Right lobe of liver (tissue), 6 donors: ENCODE measurements around the gene NBPF6. TPM values are rescaled to one million over a fixed set of nuclear protein-coding genes. Genes with fewer than 3 reads are reported as not detected.
A peak's percentile ranks its signal among the peaks of the same experiment; 100 is the strongest.
"Not testable (repeated sequence)": the region's sequence is repeated elsewhere in the genome, so short reads cannot be mapped to it uniquely, and the experiment has no call there.

Experiments used
- ATAC-seq, 4 donors: fragments of 200-7000 bp; cut with Tn5 transposase; one replicate each; pipeline ENCODE4 v1.9.1; 2020; ENCODE audit warnings: mild to moderate bottlenecking in 4 of 4, moderate library complexity in 4 of 4
- DNase-seq, 3 donors: peaks; one replicate each; pipeline ENCODE4 v3.0.0-alpha.2; 2020
- H3K27ac ChIP-seq, 3 donors: fragments of 200-600 bp; one replicate each; pipeline ENCODE4 v1.8.0; 2022
- H3K27me3 ChIP-seq, 2 donors: fragments of 200-600 bp; one replicate each; pipeline ENCODE4 v1.8.0; 2022
- H3K36me3 ChIP-seq, 4 donors: fragments of 200-600 bp; sonication (generic) in 1 of 4; one replicate each; pipeline versions ENCODE4 v1.5.1 to v1.8.0; 2017 to 2022; ENCODE audit warnings: control low read depth in 1 of 4
- H3K4me1 ChIP-seq, 4 donors: fragments of 200-600 bp; sonication (generic) in 1 of 4; one replicate each; pipeline versions ENCODE4 v1.5.1 to v1.8.0; 2017 to 2022; ENCODE audit warnings: control low read depth in 1 of 4
- H3K4me3 ChIP-seq, 3 donors: fragments of 200-600 bp; one replicate each; pipeline ENCODE4 v1.8.0; 2022
- H3K9me3 ChIP-seq, 4 donors: fragments of 200-600 bp; sonication (generic) in 1 of 4; one replicate each; pipeline versions ENCODE4 v1.5.1 to v1.8.0; 2017 to 2022; ENCODE audit warnings: control low read depth in 1 of 4
- WGBS: methylation state at CpG from one replicate; pipeline ENCODE4 v1.1.6; 2018; ENCODE audit warnings: low coverage, low lambda C conversion rate; ENCODE audit not compliant: insufficient coverage; ENCODE audit errors: missing lambda C conversion rate; 5-methylcytosine and 5-hydroxymethylcytosine counted together
- intact Hi-C, 2 donors: fragments of 100-400 bp; cut with DNase I; formaldehyde crosslinking; loops; one replicate each; pipeline versions ENCODE4 v1.11.2 to v1.14.1; 2022
- long read RNA-seq: library from polyadenylated mRNA; unstranded; transcript quantifications from one replicate; pipeline ENCODE4 v2.0.0, GENCODE V29; 2019
- total RNA-seq, 6 experiments: library from RNA; depleted of rRNA in 2 of 6; stranded (reverse); fragments of >200 nt in 2 of 6; fragmentation: NEBNext Ultra II Directional in 3 of 6; extraction: Animal tissue kit (Norgen Biotek cat#: 25700) in 3 of 6; gene quantifications; one replicate each; pipeline versions ENCODE4 v1.1.0 to v1.2.4, GENCODE V29; 2016 to 2023
- donor health status: DM: no; HTN: yes; CAD: no.
- donor health status: DM: no; HTN: no; CAD: no.
- donor health status: DM: no; HTN: no; CAD: no.
- donor health status: DM: no; HTN: yes; CAD: no.
- donor health status: DM: no; HTN: yes; CAD: no.

Gene NBPF6, protein sequence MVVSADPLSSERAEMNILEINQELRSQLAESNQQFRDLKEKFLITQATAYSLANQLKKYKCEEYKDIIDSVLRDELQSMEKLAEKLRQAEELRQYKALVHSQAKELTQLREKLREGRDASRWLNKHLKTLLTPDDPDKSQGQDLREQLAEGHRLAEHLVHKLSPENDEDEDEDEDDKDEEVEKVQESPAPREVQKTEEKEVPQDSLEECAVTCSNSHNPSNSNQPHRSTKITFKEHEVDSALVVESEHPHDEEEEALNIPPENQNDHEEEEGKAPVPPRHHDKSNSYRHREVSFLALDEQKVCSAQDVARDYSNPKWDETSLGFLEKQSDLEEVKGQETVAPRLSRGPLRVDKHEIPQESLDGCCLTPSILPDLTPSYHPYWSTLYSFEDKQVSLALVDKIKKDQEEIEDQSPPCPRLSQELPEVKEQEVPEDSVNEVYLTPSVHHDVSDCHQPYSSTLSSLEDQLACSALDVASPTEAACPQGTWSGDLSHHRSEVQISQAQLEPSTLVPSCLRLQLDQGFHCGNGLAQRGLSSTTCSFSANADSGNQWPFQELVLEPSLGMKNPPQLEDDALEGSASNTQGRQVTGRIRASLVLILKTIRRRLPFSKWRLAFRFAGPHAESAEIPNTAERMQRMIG
- not detected for total RNA-seq
- long read RNA-seq, result 0 reads

DNA sequence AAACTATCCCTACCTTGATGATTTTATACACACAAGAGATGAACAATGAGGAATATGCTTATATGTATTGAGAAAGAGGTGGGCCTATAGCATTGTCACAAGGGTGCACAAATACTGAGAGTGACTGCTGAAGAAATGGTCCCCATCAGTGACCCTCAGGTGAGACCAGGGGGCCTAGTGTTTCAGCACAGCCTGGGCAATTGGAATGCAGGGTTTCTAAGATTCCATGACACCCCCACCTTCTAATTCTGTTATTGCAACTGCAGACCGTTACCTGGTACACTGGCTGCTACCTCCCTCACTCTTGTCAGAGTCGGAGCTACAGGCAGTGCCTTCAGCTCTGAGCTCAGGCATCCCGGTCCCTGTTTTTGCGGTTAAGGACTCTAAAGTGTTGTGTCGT, at the start of gene NBPF6:
TSS of gene NBPF6 (plus strand) at position 301 of the 400 bp plus-strand sequence. CDS start 259 bp downstream, outside the sequence.
- H3K4me3 ChIP-seq, H3K36me3 ChIP-seq, H3K4me1 ChIP-seq, H3K9me3 ChIP-seq, H3K27me3 ChIP-seq, H3K27ac ChIP-seq, intact Hi-C loops, ATAC-seq, DNase-seq: not testable (repeated sequence)
- no CpG with 5 or more reads among the region's 5 CpGs for WGBS

DNA sequence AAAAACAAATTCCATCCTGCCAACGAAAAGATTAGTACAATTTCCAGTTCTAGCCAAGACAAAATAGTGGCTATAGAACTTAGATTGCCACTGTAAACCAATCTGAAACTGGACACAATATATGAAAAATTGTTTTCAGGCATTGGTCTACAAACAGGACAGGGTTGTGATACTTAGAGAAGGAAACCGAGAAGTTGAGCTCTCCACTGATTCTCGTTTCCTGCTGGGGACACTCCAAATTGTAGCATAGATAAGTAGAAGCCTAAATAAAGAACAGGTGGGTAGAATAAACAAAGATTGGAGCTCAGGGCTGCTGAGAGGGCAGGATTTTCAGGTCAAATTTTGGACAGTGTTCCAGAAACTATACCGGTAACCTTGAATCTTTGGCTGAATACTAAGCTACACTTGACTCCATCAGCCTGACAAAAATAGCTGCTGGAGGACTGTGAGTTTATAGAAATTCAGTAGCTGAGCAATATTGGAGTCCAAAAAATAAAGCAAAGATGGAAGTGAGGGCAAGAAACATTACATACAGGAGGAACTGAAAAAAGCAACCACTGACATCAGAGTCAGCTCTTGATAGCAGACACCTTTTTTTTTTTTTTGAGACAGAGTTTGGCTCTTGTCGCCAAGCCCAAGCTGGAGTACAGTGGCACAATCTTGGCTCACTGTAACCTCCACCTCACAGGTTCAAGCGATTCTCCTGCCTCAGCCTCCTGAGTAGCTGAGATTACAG, 38.9 kb upstream of the NBPF6 start:
- H3K27me3 ChIP-seq, H3K4me3 ChIP-seq, intact Hi-C loops, H3K9me3 ChIP-seq, H3K27ac ChIP-seq, DNase-seq, H3K4me1 ChIP-seq, H3K36me3 ChIP-seq, ATAC-seq: not testable (repeated sequence)
- no CpG with 5 or more reads among the region's 6 CpGs for WGBS

DNA sequence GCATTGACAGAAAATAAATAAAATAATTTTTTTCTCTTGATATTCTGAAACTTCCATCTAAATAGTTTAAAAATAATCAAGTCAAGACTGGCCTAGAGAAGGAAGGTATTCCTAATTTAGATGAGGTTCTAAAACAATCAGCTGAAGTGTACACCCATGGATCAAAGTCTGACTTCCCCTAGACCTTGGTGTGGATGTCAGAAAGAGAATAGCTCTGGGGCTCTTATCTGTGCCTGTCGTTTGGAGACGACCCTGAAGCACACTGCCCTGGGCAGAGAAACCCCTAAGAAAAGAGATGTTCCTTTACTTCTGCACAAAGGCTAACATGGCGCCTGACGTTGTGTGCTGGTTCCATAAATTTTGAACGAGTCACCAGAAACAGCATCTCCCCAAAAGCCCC, 30.0 kb upstream of the NBPF6 start:
- intact Hi-C loops, ATAC-seq: not testable (repeated sequence)

DNA sequence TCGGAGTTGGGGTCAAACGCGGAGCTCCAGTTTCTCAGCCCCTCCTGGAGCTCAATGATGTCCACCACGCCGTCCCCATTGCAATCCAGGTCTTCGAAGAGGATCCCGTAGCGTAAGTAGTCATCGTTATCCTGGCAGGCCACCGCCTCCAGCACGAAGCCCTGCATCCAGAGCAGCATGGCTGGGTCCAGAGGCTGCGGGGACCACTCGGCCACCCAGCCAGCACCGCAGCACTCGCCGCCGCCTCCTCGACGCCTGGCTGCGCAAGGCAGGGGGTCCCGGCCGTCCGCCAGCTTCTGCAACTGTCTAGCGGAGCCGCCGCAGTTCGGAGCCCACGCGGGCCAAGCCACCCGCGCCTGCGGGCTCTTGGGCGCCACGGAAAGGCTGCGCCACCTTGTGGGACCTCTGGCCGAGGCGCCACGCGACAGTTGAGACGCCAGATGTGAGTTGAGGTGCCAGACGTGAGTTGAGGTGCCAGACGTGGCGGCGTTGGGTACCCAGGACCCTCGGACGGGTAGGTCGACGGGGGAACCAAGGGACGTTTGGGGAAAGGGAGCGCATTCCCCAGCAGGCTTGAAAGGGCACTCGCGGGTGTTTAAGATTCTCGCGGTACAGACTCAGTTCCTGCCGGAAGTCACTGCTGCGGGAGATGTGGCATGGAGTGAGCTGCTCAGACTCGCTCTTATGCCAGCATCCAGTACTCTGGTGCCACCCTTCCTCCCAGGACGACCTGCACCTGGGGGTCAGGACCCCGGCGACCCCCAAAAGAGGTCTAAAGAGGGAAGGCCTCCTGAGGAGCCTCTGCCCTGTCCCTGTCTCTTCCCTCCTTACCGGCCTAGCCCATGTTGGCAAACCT, 28.9 kb upstream of the NBPF6 start:
- intact Hi-C loops, H3K4me1 ChIP-seq, H3K27ac ChIP-seq, DNase-seq, H3K9me3 ChIP-seq, H3K36me3 ChIP-seq, H3K4me3 ChIP-seq, H3K27me3 ChIP-seq: not testable (repeated sequence)
- WGBS, result no CpG with 5 or more reads among the region's 61 CpGs
- ATAC-seq, result peak; percentile 34 to 63 (median 42)

More for the DNA sequence above, 30.0 kb upstream of the NBPF6 start:
- WGBS, result no CpG with 5 or more reads among the region's 5 CpGs
- DNase-seq, H3K4me1 ChIP-seq, H3K27ac ChIP-seq, H3K36me3 ChIP-seq, H3K4me3 ChIP-seq, H3K27me3 ChIP-seq, H3K9me3 ChIP-seq: not testable (repeated sequence)

DNA sequence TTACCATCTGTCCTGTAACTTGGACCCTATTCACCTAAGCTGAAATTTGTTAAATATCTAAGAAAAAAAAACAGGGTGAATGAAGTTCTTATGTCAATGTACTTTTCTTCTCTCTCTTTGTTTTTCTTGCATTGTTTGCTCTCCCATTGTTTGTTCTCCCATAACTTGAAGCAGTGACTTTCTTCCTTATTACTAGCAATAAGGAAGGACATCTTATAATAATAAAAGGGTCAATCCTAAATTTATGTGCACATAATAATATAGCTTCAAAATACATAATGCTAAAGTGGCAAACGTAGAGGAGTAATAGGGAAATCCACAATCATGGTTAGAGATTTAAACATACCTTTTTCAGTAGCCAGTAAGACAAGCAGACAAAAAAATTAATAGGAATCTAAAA, 23.3 kb upstream of the NBPF6 start:
- H3K27ac ChIP-seq, DNase-seq, H3K4me1 ChIP-seq, H3K9me3 ChIP-seq, ATAC-seq, H3K4me3 ChIP-seq, H3K27me3 ChIP-seq, intact Hi-C loops, H3K36me3 ChIP-seq: not testable (repeated sequence)
- WGBS, result 0% methylated on average over 1 of the region's 1 CpG

DNA sequence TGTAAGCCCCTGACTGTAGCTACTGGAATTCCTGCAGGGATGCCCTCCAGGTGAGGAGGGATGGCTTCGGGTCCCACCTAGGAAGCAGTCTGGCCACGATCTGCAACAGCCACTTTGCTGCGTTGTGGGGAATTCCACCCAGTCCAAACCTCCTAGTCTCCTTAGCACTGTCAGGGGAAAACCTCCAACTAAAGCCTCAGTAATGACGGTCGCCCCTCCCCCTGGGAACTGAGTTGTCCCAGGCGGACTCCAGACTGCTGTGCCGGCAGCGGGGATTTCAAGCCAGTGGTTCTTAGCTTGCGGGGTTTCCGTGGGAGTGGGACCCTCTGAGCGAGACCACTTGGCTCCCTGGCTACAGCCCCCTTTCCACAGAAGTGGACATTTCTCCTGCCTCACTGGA, 18.1 kb upstream of the NBPF6 start:
- ATAC-seq, H3K4me3 ChIP-seq, DNase-seq, H3K27ac ChIP-seq, H3K27me3 ChIP-seq, H3K4me1 ChIP-seq, H3K9me3 ChIP-seq, H3K36me3 ChIP-seq, intact Hi-C loops: not testable (repeated sequence)
- no CpG with 5 or more reads among the region's 11 CpGs for WGBS

DNA sequence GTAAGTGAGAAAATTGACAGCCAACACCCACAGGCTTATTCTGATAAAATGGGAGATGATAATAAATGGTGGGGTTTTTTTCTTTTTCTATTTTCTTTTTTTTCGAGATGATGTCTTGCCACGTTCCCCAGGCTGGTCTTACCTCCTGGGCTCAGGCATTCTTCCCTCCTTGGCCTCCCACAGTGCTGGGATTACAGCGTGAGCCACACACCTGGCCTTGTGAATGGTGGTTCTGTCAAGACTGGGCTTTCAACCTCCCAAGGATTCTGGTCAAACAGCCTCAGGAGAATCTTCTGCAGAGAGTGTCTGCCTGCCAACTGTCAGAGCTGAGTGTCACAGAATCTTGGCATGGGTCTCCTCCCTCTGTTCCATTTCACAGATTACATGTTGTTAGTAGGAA, 16.7 kb upstream of the NBPF6 start:
- H3K27ac ChIP-seq, H3K27me3 ChIP-seq, H3K4me3 ChIP-seq, intact Hi-C loops, H3K9me3 ChIP-seq, ATAC-seq, DNase-seq, H3K4me1 ChIP-seq, H3K36me3 ChIP-seq: not testable (repeated sequence)
- WGBS, result no CpG with 5 or more reads among the region's 3 CpGs

DNA sequence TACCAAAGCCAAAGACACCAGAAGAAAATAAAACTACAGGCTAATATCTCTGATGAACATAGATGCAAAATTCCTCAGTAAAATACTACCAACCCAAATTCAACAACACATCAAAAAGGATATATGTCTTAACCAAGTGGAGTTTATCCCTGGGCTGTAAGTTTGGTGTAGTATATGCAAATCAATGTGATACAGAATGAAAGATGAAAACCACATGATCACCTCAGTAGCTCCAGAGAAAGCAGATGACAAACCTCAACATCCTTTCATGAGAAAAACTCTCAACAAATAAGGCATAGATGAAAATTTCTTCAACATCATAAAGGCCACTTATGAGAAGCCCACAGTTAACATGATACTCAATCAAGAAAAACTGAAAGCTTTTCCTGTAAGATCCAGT, 11.6 kb upstream of the NBPF6 start:
- H3K4me3 ChIP-seq, H3K27me3 ChIP-seq, ATAC-seq, H3K27ac ChIP-seq, H3K4me1 ChIP-seq, H3K9me3 ChIP-seq, H3K36me3 ChIP-seq, intact Hi-C loops, DNase-seq: not testable (repeated sequence)

DNA sequence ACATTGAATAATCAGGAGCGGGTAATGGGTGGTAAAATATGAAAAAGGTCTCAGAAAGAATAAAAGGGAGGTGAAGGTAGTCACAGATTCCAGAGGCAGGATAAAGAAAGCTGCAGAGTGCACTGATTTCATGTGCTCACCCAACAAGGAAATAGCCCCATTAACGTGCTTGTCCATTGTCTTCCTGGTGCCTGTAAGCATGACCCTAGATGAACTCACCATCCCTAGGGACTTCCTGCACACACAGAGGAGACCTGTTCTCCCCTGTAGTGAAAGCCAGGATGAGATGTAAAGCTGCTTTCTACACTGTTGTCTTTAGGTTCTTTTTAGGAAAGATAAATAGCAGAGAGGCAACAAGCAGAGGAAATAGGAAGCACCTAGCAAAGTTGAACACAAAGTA, 4.4 kb downstream of the NBPF6 start:
- WGBS, result no CpG with 5 or more reads among the region's 2 CpGs
- H3K4me3 ChIP-seq, intact Hi-C loops, DNase-seq, H3K27me3 ChIP-seq, H3K9me3 ChIP-seq, H3K27ac ChIP-seq, H3K4me1 ChIP-seq, H3K36me3 ChIP-seq: not testable (repeated sequence)
- ATAC-seq, result peak in 3 of 4 donors; percentile 25 to 46 (median 44)

DNA sequence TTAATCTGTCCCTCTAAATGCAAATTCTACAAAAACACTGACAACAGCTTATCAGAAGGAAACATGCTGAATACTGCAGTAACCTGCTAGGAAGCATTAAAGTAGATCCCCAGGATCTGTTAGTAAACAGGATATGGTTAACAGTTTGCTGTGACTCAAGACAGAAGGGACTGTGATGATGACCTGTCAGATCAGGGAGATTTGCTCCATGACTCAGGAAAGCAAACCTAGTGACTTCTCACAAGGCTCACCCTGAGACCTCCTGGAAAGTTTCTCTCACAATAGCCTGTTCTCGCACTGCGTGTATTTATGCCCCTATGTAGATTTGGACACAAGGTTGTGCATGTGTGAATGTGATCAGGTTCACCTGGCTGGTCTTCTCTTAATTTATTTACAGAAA, 8.5 kb downstream of the NBPF6 start:
- H3K36me3 ChIP-seq, intact Hi-C loops, H3K27me3 ChIP-seq, H3K4me1 ChIP-seq, H3K9me3 ChIP-seq, DNase-seq, H3K4me3 ChIP-seq, H3K27ac ChIP-seq: not testable (repeated sequence)
- peak in 1 of 4 donors; percentile 36 for ATAC-seq
- no CpG with 5 or more reads among the region's 2 CpGs for WGBS
